ENCODE data around the gene SBF2. TPM values are rescaled to one million over a fixed set of nuclear protein-coding genes. Genes with fewer than 3 reads are reported as not detected.

SBF2 gene
- total and polyA plus RNA-seq, 2 donors (not counting 3 experiments of a cell fraction or from before 2014, with no cell fraction given) = 15.4 to 42.4 TPM

DNA sequence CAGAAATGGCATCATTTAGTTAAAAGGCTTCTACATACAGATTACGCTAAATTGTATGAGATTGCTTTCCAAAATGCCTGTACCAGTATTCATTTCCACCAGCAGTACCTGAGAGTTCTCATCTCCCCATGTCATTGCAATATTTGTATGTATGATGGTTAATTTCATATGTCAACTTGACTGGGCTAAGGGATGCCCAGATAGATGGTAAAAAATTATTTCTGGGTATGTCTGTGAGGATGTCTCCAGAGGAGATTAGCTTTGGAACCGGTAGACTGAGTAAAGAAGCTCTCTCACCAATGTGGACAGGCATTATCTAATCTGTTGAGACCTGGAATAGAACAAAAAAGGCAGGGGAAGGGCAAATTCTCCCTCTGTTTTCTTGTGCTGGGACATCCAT, 17.8 kb upstream of the SBF2 start:
- Histone ChIP-seq H2AFZ (ENCODE audit: low read depth, low read length) (no peak overlapping the region), H3K36me3 (ENCODE audit: control insufficient read depth in 2 of 2, extremely low read depth in 1 of 2, insufficient read depth in 2 of 2, low read length in 2 of 2) (no peaks in the 10 kb centered on the region), H3K79me2 (ENCODE audit: control insufficient read depth, insufficient read depth, low read length) (peaks cover under 1% of the 10 kb centered on the region), H3K9me1 (replicated peaks; ENCODE audit: control insufficient read depth, extremely low read depth, insufficient read depth, low read length) (no peaks in the 10 kb centered on the region), H3K27me3 (ENCODE audit: control insufficient read depth in 2 of 2, insufficient read depth in 2 of 2, low read length in 2 of 2) (no peaks in the 10 kb centered on the region), H3K4me1 (ENCODE audit: control insufficient read depth, extremely low read depth, insufficient read depth, low read length) (peaks cover 24% of the 10 kb centered on the region), H3K9me3 (replicated peaks; ENCODE audit: control insufficient read depth, insufficient read depth, low read length) (no peaks in the 10 kb centered on the region), H3K9ac (replicated peaks; ENCODE audit: extremely low read depth, insufficient read depth, low read length) (no peak overlapping the region), H3K27ac (ENCODE audit: insufficient read depth, low read depth, low read length) (no peak overlapping the region), H3K4me3 (replicated peaks in 1 of 3; ENCODE audit: insufficient read depth in 1 of 3, low read depth in 1 of 3, low read length in 3 of 3) (no peak overlapping the region), H4K20me1 (replicated peaks; ENCODE audit: control insufficient read depth, extremely low read depth, insufficient read depth, low read length) (no peaks in the 10 kb centered on the region), H3K4me2 (ENCODE audit: insufficient read depth, low read length) (no peak overlapping the region)
- no peak for FAIRE-seq
- DNase-seq (ENCODE audit: low read depth, low spot score) = no peak
- BruUV-seq (replicated peaks) = no TSS peak
- CTCF ChIA-PET = interaction anchor here (6.0 kb wide), 1 partner anchor 15 kb away, joined by 73 read pairs; no protein-coding TSS in a partner anchor
- intact Hi-C loops (cut with micrococcal nuclease) (no loop called here), dilution Hi-C loops (cut with MboI; ENCODE audit: extremely low pct_ligation_motif_present, low sequenced_read_pairs) (no loop called here)
- TF ChIP-seq FOS (IDR thresholded peaks at IDR 0.05; ENCODE audit: borderline replicate concordance, insufficient read depth, low read length) (no peak), GATA2 (IDR thresholded peaks at IDR 0.05; ENCODE audit: insufficient read depth, insufficient read length, low read depth, low read length) (no peak), JUN (IDR thresholded peaks at IDR 0.05; ENCODE audit: borderline replicate concordance, insufficient read depth, insufficient read length, low read depth) (no peak), EZH2 (IDR thresholded peaks at IDR 0.05; ENCODE audit: borderline replicate concordance, low read depth, low read length, severe bottlenecking) (no peak), POLR2AphosphoS5 (IDR thresholded peaks at IDR 0.05; ENCODE audit: insufficient read depth, low read depth, low read length) (no peak), POLR2A (IDR thresholded peaks at IDR 0.05; ENCODE audit: low read depth, low read length) (no peak), MYC (IDR thresholded peaks at IDR 0.05; ENCODE audit: low read depth, low read length) (no peak)
- TF ChIP-seq, protein P1, sequence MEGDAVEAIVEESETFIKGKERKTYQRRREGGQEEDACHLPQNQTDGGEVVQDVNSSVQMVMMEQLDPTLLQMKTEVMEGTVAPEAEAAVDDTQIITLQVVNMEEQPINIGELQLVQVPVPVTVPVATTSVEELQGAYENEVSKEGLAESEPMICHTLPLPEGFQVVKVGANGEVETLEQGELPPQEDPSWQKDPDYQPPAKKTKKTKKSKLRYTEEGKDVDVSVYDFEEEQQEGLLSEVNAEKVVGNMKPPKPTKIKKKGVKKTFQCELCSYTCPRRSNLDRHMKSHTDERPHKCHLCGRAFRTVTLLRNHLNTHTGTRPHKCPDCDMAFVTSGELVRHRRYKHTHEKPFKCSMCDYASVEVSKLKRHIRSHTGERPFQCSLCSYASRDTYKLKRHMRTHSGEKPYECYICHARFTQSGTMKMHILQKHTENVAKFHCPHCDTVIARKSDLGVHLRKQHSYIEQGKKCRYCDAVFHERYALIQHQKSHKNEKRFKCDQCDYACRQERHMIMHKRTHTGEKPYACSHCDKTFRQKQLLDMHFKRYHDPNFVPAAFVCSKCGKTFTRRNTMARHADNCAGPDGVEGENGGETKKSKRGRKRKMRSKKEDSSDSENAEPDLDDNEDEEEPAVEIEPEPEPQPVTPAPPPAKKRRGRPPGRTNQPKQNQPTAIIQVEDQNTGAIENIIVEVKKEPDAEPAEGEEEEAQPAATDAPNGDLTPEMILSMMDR (IDR thresholded peaks at IDR 0.05; ENCODE audit: extremely low read depth in 1 of 2, insufficient read depth in 1 of 2, low read depth in 1 of 2, low read length in 2 of 2) = no peak
- TF ChIP-seq, protein P2, sequence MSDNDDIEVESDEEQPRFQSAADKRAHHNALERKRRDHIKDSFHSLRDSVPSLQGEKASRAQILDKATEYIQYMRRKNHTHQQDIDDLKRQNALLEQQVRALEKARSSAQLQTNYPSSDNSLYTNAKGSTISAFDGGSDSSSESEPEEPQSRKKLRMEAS (IDR thresholded peaks at IDR 0.05; ENCODE audit: insufficient read depth, insufficient read length) = no peak
- POLR2A ChIA-PET = interaction anchor here (0.5 kb wide), 1 partner anchor 90 kb away, joined by 3 read pairs; no protein-coding TSS in a partner anchor
